Common myeloid progenitor, CD34-positive (primary cell): ENCODE data around the gene VWA5B2.

ENCODE experiments used
- CTCF ChIA-PET: fragments of 350-600 bp; sonication (Branson Sonifier 250); formaldehyde crosslinking; loops from one replicate; lab custom pipeline; 2021; ENCODE audit warnings: antibody characterized with exemption; lab: Charles Lee
- POLR2A ChIA-PET: fragments of 350-600 bp; sonication (Branson Sonifier 250); formaldehyde crosslinking; loops from one replicate; lab custom pipeline; 2021; ENCODE audit warnings: antibody characterized with exemption; lab: Charles Lee
- DNase-seq, 3 donors: peaks; one replicate each; pipeline versions ENCODE4 v3.0.0 to v3.0.0-alpha.2; 2013
- H3K27ac ChIP-seq, 2 experiments: 1 replicate in 1 of 2; 2 replicates in 1 of 2; pipeline ENCODE4 v1.7.0; 2013; ENCODE audit warnings: inconsistent platforms in 2 of 2, low read length in 2 of 2, mild to moderate bottlenecking in 2 of 2, low read depth in 1 of 2, moderate library complexity in 1 of 2; ENCODE audit not compliant: severe bottlenecking in 2 of 2, insufficient read depth in 1 of 2, poor library complexity in 1 of 2
- H3K27me3 ChIP-seq, 5 experiments: replicated peaks in 2 of 5; 1 replicate in 3 of 5; 2 replicates in 2 of 5; pipeline versions ENCODE4 v1.6.1 to v1.7.0; 2013; ENCODE audit warnings: low read length in 4 of 5, mild to moderate bottlenecking in 2 of 5, moderate library complexity in 2 of 5, inconsistent platforms in 1 of 5; ENCODE audit not compliant: insufficient read depth in 5 of 5, control insufficient read depth in 4 of 5
- H3K36me3 ChIP-seq, 4 experiments: 1 replicate in 2 of 4; 2 replicates in 2 of 4; pipeline versions ENCODE4 v1.6.1 to v1.7.0; 2013; ENCODE audit warnings: low read length in 3 of 4, control low read depth in 1 of 4, mild to moderate bottlenecking in 1 of 4; ENCODE audit not compliant: control insufficient read depth in 4 of 4, insufficient read depth in 4 of 4
- H3K4me1 ChIP-seq, 4 experiments: 1 replicate in 3 of 4; 2 replicates in 1 of 4; pipeline versions ENCODE4 v1.6.1 to v1.7.1; 2013; ENCODE audit warnings: low read length in 3 of 4, mild to moderate bottlenecking in 3 of 4, control low read depth in 1 of 4, inconsistent platforms in 1 of 4, moderate library complexity in 1 of 4; ENCODE audit not compliant: control insufficient read depth in 4 of 4, insufficient read depth in 4 of 4; ENCODE audit errors: control extremely low read depth in 1 of 4
- H3K4me3 ChIP-seq, 7 experiments: 1 replicate in 4 of 7; 2 replicates in 3 of 7; pipeline versions ENCODE4 v1.5.1 to v1.7.0; 2013; ENCODE audit warnings: mild to moderate bottlenecking in 7 of 7, low read length in 6 of 7, moderate library complexity in 6 of 7, inconsistent platforms in 2 of 7, low read depth in 2 of 7, control low read depth in 1 of 7; ENCODE audit not compliant: insufficient read depth in 4 of 7, control insufficient read depth in 1 of 7; ENCODE audit errors: extremely low read depth in 1 of 7
- H3K9me3 ChIP-seq, 5 experiments: 1 replicate in 4 of 5; 2 replicates in 1 of 5; pipeline versions ENCODE4 v1.6.1 to v1.7.1; 2013; ENCODE audit warnings: low read length in 4 of 5, mild to moderate bottlenecking in 2 of 5, inconsistent platforms in 1 of 5, low read depth in 1 of 5, moderate library complexity in 1 of 5; ENCODE audit not compliant: control insufficient read depth in 4 of 5, insufficient read depth in 2 of 5; ENCODE audit errors: control extremely low read depth in 1 of 5
- WGBS: methylation state at CpG from one replicate; pipeline ENCODE4 v1.1.5; 2013; ENCODE audit not compliant: insufficient coverage; 5-methylcytosine and 5-hydroxymethylcytosine counted together

VWA5B2 gene

DNA sequence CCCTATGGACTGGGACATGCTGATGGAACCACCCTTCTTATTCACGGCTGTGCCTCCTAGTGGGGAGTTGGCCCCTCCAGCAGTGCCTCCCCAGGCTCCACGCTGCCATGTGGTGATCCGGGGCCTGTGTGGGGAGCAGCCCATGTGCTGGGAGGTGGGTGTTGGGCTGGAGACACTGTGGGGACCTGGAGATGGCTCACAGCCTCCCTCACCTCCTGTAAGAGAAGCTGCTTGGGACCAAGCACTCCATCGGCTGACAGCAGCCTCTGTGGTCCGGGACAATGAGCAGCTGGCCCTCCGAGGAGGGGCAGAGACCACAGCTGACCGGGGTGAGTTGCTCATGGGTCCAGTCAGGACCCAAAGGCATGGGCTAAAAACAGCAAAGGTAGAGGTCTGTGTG is 10.3 kb downstream of the VWA5B2 start:
- no peak for DNase-seq
- POLR2A ChIA-PET: interaction anchor here (0.8 to 1.7 kb wide), 3 partner anchors 10 to 22 kb away, joined by 3 to 4 read pairs (median 4); partner anchors contain the start of genes CAMK2N2 and VWA5B2
- Histone ChIP-seq H3K36me3 (peaks cover 0 to 33% (median 24%) of the 10 kb centered on the region in 4 experiments), H3K27ac (no peak overlapping the region), H3K27me3 (no peaks in the 10 kb centered on the region), H3K9me3 (no peaks in the 10 kb centered on the region), H3K4me3 (no peak overlapping the region), H3K4me1 (peaks cover 0 to 6% (median 3%) of the 10 kb centered on the region in 4 experiments)
- WGBS: 100% methylated on average over 2 of the region's 7 CpGs
- CTCF ChIA-PET: interaction anchor here (0.6 to 5.6 kb wide), 5 partner anchors 12 to 145 kb away, joined by 3 to 79 read pairs (median 5); partner anchors contain the start of gene VWA5B2

GRCh38 chr3:184240384-184241140 is 11.2 kb downstream of the VWA5B2 start:
- Histone ChIP-seq H3K27me3 (no peaks in the 10 kb centered on the region), H3K9me3 (no peaks in the 10 kb centered on the region), H3K4me1 (peaks cover 0 to 6% (median 3%) of the 10 kb centered on the region in 4 experiments), H3K27ac (no peak overlapping the region), H3K36me3 (peaks cover 0 to 41% (median 30%) of the 10 kb centered on the region in 4 experiments), H3K4me3 (no peak overlapping the region)
- ChIA-PET POLR2A (interaction anchor here (0.8 to 1.7 kb wide), 3 partner anchors 11 to 21 kb away, joined by 3 to 4 read pairs (median 4); partner anchors contain the start of genes CAMK2N2 and VWA5B2), CTCF (interaction anchor here (0.6 to 5.6 kb wide), 11 partner anchors 9 to 381 kb away, joined by 3 to 79 read pairs (median 4); partner anchors contain the start of genes EEF1AKMT4 and VWA5B2)
- WGBS: 88% methylated on average over 4 of the region's 4 CpGs
- peak in 2 of 3 donors; percentile 56 to 62 for DNase-seq

DNA sequence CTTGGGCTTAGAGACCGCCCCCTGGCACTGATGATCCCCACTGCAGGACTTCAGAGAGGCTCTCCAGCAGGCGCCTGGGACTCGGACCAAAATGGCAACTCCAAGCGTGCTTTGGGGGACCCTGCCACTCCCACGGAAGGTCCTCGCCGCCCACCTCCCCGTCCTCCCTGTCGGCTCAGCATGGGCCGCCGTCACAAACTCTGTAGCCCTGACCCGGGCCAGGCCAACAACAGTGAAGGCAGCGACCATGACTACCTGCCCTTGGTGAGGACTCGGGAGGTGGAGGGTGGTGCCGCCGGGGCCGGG is 11.7 kb downstream of the VWA5B2 start:
- peaks cover 0 to 6% (median 3%) of the 10 kb centered on the region in 4 experiments for H3K4me1 ChIP-seq
- no peaks in the 10 kb centered on the region for H3K27me3 ChIP-seq
- H3K4me3 ChIP-seq: no peak overlapping the region
- 82% methylated on average over 17 of the region's 17 CpGs for WGBS
- ChIA-PET POLR2A (interaction anchor here (0.9 kb wide), 1 partner anchor 106 kb away, joined by 3 read pairs; the partner anchor contains the start of gene EIF2B5), CTCF (interaction anchor here (1.0 to 5.6 kb wide), 9 partner anchors 9 to 381 kb away, joined by 3 to 79 read pairs (median 4); partner anchors contain the start of genes EEF1AKMT4 and VWA5B2)
- no peak overlapping the region for H3K27ac ChIP-seq
- no peaks in the 10 kb centered on the region for H3K9me3 ChIP-seq
- DNase-seq: no peak
- H3K36me3 ChIP-seq: peaks cover 0 to 43% (median 34%) of the 10 kb centered on the region in 4 experiments

GRCh38 chr3:184241447-184242296 is 12.3 kb downstream of the VWA5B2 start:
- H3K27me3 ChIP-seq: no peaks in the 10 kb centered on the region
- WGBS: 81% methylated on average over 38 of the region's 46 CpGs
- peaks cover 0 to 5% (median 2%) of the 10 kb centered on the region in 4 experiments for H3K4me1 ChIP-seq
- ChIA-PET POLR2A (interaction anchor here (0.9 kb wide), 1 partner anchor 107 kb away, joined by 3 read pairs; the partner anchor contains the start of gene EIF2B5), CTCF (interaction anchor here (1.0 to 5.6 kb wide), 9 partner anchors 8 to 382 kb away, joined by 3 to 79 read pairs (median 3); partner anchors contain the start of genes EEF1AKMT4 and VWA5B2)
- H3K36me3 ChIP-seq: peaks cover 0 to 47% (median 34%) of the 10 kb centered on the region in 4 experiments
- H3K4me3 ChIP-seq: no peak overlapping the region
- peak in 2 of 3 donors; percentile 37 to 62 for DNase-seq
- no peaks in the 10 kb centered on the region for H3K9me3 ChIP-seq
- H3K27ac ChIP-seq: no peak overlapping the region

- Histone ChIP-seq H3K36me3 (peaks cover 0 to 47% (median 34%) of the 10 kb centered on the region in 4 experiments), H3K9me3 (no peaks in the 10 kb centered on the region), H3K4me1 (peaks cover 0 to 5% (median under 1%) of the 10 kb centered on the region in 4 experiments), H3K27me3 (no peaks in the 10 kb centered on the region), H3K4me3 (no peak overlapping the region), H3K27ac (no peak overlapping the region)
- POLR2A ChIA-PET: no interaction called here
- WGBS: 100% methylated on average over 4 of the region's 5 CpGs
- CTCF ChIA-PET: interaction anchor here (1.3 to 5.6 kb wide), 4 partner anchors 8 to 97 kb away, joined by 3 to 79 read pairs (median 4); partner anchors contain the start of genes EEF1AKMT4 and VWA5B2
- no peak for DNase-seq
These were observed 12.9 kb downstream of the VWA5B2 start for GRCh38 chr3:184242297-184242685.

- Histone ChIP-seq H3K4me3 (peak within 1 kb of the TSS; percentile 76 to 100 (median 89)), H3K36me3 (peaks cover 0 to 27% (median 15%) of the 10 kb centered on the region in 4 experiments), H3K4me1 (peaks cover 5 to 23% (median 17%) of the 10 kb centered on the region in 4 experiments), H3K9me3 (no peaks in the 10 kb centered on the region), H3K27me3 (no peaks in the 10 kb centered on the region), H3K27ac (peak within 1 kb of the TSS; percentile 56 to 92)
- POLR2A ChIA-PET: no interaction called here
- 0% methylated on average over 40 of the region's 49 CpGs for WGBS
- DNase-seq: peak; percentile 91 to 95 (median 94)
- CTCF ChIA-PET: interaction anchor here (1.1 to 10.4 kb wide), 4 partner anchors 12 to 104 kb away, joined by 3 to 70 read pairs (median 12); partner anchors contain the start of gene VWA5B2
These were observed 19.3 kb downstream of the VWA5B2 start, which contains the start of gene ALG3 for GRCh38 chr3:184248454-184249411. Gene ALG3 (minus strand): TSS chr3:184248962. CDS start chr3:184248940, 22 bp downstream.
